ENCODE data around the gene QRSL1. TPM values are rescaled to one million over a fixed set of nuclear protein-coding genes. Genes with fewer than 3 reads are reported as not detected.

The QRSL1 gene
- total and polyA plus RNA-seq, 2 experiments from 2014 or later = 18.4 to 19.3 TPM

DNA sequence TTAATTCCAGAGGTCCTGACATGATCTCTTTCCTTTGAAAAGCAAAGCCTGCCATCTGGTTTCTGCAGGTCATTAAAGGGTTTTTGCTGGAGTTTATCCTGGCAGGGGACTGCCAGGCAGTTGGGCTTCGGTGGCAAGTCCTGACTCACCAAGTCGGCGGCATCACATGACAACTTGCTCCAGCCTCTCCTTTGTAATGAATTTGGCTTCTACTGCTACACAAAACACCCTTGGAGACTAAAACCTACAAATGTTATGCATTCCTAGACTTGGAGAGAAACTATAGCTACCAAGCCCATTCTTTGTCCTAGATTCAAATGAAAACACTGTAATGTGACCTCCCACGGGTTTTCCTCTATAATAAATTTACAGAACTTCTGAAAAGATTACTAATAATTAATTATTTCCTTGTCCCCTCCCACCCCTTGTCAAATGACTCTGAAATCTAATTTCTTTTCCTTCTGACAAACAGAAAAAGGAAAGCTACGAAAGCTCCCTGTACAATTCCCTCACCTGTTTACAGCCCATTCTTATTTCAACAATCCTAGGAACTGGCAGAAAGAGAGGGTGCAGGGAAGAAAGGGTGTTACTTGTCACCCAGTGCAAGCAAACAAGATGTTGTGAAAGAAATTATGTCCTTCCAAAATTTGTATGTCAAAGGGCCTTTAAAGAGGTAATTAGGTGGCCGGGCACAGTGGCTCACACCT lies 62.9 kb downstream of the QRSL1 start:
- H3K4me1 ChIP-seq (ENCODE audit: insufficient read depth) = peaks cover 39% of the 10 kb centered on the region
- Mint-ChIP-seq H3K36me3 (ENCODE audit: low read depth) (no peaks in the 10 kb centered on the region), H3K4me1 (peaks cover 44% of the 10 kb centered on the region), H3K27ac (peak overlapping the region; percentile 92), H3K27me3 (ENCODE audit: insufficient read depth, low read depth, poor library complexity) (no peaks in the 10 kb centered on the region), H3K4me3 (peak overlapping the region; percentile 27; the same call in 1 of the 3 replicates), H3K9me3 (no peaks in the 10 kb centered on the region)
- ATAC-seq (peak; percentile 93), DNase-seq (ENCODE audit: low spot score) (peak; percentile 90)
- H3K4me2 ChIP-seq = peak overlapping the region; percentile 5; the same call in 1 of the 2 replicates
- H3K27ac ChIP-seq (ENCODE audit: low read depth) = peak overlapping the region; percentile 93
- no peaks in the 10 kb centered on the region for H3K9me2 ChIP-seq (ENCODE audit: insufficient read depth)
- TF ChIP-seq ZNF114 (CRISPR knock-in tag; IDR thresholded peaks at IDR 0.05) (no peak), CREB1 (CRISPR knock-in tag; IDR thresholded peaks at IDR 0.05; ENCODE audit: low read depth) (0 out of 2 replicates have a peak, but pooled peaks have one; percentile 7)
- no peaks in the 10 kb centered on the region for H3F3A ChIP-seq (replicated peaks; ENCODE audit: low read depth)
- no peaks in the 10 kb centered on the region for H3K36me3 ChIP-seq (ENCODE audit: insufficient read depth)
- no peaks in the 10 kb centered on the region for H3K27me3 ChIP-seq (ENCODE audit: insufficient read depth)
- H2AFZ ChIP-seq = no peak overlapping the region
- no peak overlapping the region for H3K4me3 ChIP-seq
- no peaks in the 10 kb centered on the region for H3K79me2 ChIP-seq (replicated peaks; ENCODE audit: insufficient read depth)
- H4K20me1 ChIP-seq (replicated peaks; ENCODE audit: insufficient read depth) = no peaks in the 10 kb centered on the region

DNA sequence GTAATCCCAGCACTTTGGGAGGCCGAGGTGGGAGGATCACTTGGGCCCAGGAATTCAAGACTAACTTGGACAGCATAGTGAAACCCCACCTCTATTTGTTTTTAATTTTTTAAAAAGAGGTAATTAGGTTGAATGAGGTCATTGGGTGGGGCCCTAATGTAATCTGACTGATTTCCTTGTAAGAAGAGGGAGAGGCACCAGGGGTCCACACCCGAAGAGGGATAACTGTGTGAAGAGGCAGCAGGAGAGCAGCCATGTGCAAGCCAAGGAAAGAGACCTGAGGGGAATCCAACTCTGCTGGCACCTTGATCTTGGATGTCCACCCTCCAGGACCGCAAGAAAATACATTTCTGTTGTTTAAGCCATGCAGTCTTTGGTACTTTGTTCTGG lies 63.4 kb downstream of the QRSL1 start:
- Mint-ChIP-seq H3K4me3 (no peak overlapping the region), H3K9me3 (no peaks in the 10 kb centered on the region), H3K4me1 (peaks cover 39% of the 10 kb centered on the region), H3K27ac (peak overlapping the region; percentile 92), H3K36me3 (ENCODE audit: low read depth) (no peaks in the 10 kb centered on the region), H3K27me3 (ENCODE audit: insufficient read depth, low read depth, poor library complexity) (no peaks in the 10 kb centered on the region)
- peak; percentile 26; the same call in 2 of the 3 replicates for ATAC-seq
- H3K9me2 ChIP-seq (ENCODE audit: insufficient read depth) = no peaks in the 10 kb centered on the region
- no peak for DNase-seq (ENCODE audit: low spot score)
- no peaks in the 10 kb centered on the region for H3K27me3 ChIP-seq (ENCODE audit: insufficient read depth)
- H3K4me2 ChIP-seq = no peak overlapping the region
- no peaks in the 10 kb centered on the region for H4K20me1 ChIP-seq (replicated peaks; ENCODE audit: insufficient read depth)
- H3K79me2 ChIP-seq (replicated peaks; ENCODE audit: insufficient read depth) = no peaks in the 10 kb centered on the region
- no peak overlapping the region for H3K4me3 ChIP-seq
- peak overlapping the region; percentile 93 for H3K27ac ChIP-seq (ENCODE audit: low read depth)
- no peak overlapping the region for H2AFZ ChIP-seq
- peaks cover 34% of the 10 kb centered on the region for H3K4me1 ChIP-seq (ENCODE audit: insufficient read depth)
- TF ChIP-seq, protein P1, sequence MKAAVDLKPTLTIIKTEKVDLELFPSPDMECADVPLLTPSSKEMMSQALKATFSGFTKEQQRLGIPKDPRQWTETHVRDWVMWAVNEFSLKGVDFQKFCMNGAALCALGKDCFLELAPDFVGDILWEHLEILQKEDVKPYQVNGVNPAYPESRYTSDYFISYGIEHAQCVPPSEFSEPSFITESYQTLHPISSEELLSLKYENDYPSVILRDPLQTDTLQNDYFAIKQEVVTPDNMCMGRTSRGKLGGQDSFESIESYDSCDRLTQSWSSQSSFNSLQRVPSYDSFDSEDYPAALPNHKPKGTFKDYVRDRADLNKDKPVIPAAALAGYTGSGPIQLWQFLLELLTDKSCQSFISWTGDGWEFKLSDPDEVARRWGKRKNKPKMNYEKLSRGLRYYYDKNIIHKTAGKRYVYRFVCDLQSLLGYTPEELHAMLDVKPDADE (IDR thresholded peaks at IDR 0.05) = no peak
- no peak for TF ChIP-seq EZH2 (IDR thresholded peaks at IDR 0.05; ENCODE audit: low read depth, unreplicated experiment)
- H3F3A ChIP-seq (replicated peaks; ENCODE audit: low read depth) = no peaks in the 10 kb centered on the region
- no peaks in the 10 kb centered on the region for H3K36me3 ChIP-seq (ENCODE audit: insufficient read depth)

DNA sequence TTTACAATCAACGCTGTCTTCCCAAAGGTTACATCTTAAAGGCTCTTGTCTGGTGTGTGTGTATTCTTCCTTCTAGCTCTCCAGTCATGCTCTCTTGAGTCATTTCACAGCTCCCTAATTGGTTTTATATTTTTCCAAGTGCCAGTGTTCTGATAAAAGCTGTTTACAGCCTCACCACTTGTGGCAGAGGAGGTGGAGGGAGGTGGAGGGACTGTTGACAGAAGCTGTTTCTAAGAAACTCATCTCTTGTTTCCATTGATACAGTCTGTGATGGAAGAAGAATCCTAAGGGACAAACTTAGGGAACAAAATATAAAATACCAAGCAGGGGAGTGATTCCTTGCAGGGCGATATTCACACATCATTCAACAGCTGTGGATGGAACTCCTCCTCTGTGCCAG lies 64.0 kb downstream of the QRSL1 start:
- peak overlapping the region; percentile 93; the same call in 1 of the 2 replicates for H3K27ac ChIP-seq (ENCODE audit: low read depth)
- no peak for TF ChIP-seq EZH2phosphoT487 (IDR thresholded peaks at IDR 0.05; ENCODE audit: unreplicated experiment)
- TF ChIP-seq, protein P2, sequence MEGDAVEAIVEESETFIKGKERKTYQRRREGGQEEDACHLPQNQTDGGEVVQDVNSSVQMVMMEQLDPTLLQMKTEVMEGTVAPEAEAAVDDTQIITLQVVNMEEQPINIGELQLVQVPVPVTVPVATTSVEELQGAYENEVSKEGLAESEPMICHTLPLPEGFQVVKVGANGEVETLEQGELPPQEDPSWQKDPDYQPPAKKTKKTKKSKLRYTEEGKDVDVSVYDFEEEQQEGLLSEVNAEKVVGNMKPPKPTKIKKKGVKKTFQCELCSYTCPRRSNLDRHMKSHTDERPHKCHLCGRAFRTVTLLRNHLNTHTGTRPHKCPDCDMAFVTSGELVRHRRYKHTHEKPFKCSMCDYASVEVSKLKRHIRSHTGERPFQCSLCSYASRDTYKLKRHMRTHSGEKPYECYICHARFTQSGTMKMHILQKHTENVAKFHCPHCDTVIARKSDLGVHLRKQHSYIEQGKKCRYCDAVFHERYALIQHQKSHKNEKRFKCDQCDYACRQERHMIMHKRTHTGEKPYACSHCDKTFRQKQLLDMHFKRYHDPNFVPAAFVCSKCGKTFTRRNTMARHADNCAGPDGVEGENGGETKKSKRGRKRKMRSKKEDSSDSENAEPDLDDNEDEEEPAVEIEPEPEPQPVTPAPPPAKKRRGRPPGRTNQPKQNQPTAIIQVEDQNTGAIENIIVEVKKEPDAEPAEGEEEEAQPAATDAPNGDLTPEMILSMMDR (conservative IDR thresholded peaks at IDR 0.05; ENCODE audit: low read depth in 2 of 2) = no peak

More for the DNA sequence above, 64.0 kb downstream of the QRSL1 start:
- H3K4me2 ChIP-seq = no peak overlapping the region
- peak overlapping the region; percentile 61; the same call in 1 of the 2 replicates for H2AFZ ChIP-seq
- no peaks in the 10 kb centered on the region for H3K27me3 Mint-ChIP-seq (ENCODE audit: insufficient read depth, low read depth, poor library complexity)
- H3K9me2 ChIP-seq (ENCODE audit: insufficient read depth) = 0 out of 2 replicates have a peak, but pooled peaks cover 5% of the 10 kb centered on the region
- H4K20me1 ChIP-seq (replicated peaks; ENCODE audit: insufficient read depth) = no peaks in the 10 kb centered on the region
- no peaks in the 10 kb centered on the region for H3K36me3 Mint-ChIP-seq (ENCODE audit: low read depth)
- no peaks in the 10 kb centered on the region for H3K36me3 ChIP-seq (ENCODE audit: insufficient read depth)
- no peaks in the 10 kb centered on the region for H3F3A ChIP-seq (replicated peaks; ENCODE audit: low read depth)
- H3K4me1 ChIP-seq (ENCODE audit: insufficient read depth) = peaks cover 31% of the 10 kb centered on the region
- H3K27ac Mint-ChIP-seq = peak overlapping the region; percentile 92; the same call in 1 of the 2 replicates
- no peak overlapping the region for H3K4me3 ChIP-seq
- no peaks in the 10 kb centered on the region for H3K27me3 ChIP-seq (ENCODE audit: insufficient read depth)
- H3K9me3 Mint-ChIP-seq = no peaks in the 10 kb centered on the region
- no peak overlapping the region for H3K4me3 Mint-ChIP-seq
- peaks cover 33% of the 10 kb centered on the region for H3K4me1 Mint-ChIP-seq
- DNase-seq (ENCODE audit: low spot score) = no peak
- no peak for ATAC-seq
- H3K79me2 ChIP-seq (replicated peaks; ENCODE audit: insufficient read depth) = no peaks in the 10 kb centered on the region
